ENCODE data around the gene TAPBP. TPM values are rescaled to one million over a fixed set of nuclear protein-coding genes. Genes with fewer than 3 reads are reported as not detected.
"Not testable (repeated sequence)": the region's sequence is repeated elsewhere in the genome, so short reads cannot be mapped to it uniquely, and the experiment has no call there.

Gene TAPBP
- total and polyA plus RNA-seq, 9 donors: 16.0 to 28.4 (median 21.1) TPM

- no peaks in the 10 kb centered on the region for H3K9me3 ChIP-seq (replicated peaks; ENCODE audit: control insufficient read depth, low read depth, low read length)
- 40% methylated on average over 30 of the region's 39 CpGs for WGBS (ENCODE audit: insufficient coverage)
- peak overlapping the region; percentile 62 for H3K4me3 ChIP-seq (ENCODE audit: low read length)
- peaks cover 41% of the 10 kb centered on the region for H3K4me1 ChIP-seq (ENCODE audit: control insufficient read depth, insufficient read depth, low read length)
- H3K27ac ChIP-seq (ENCODE audit: low read length): peak overlapping the region; percentile 89
- DNase-seq: no peak
- H3K27me3 ChIP-seq (ENCODE audit: control insufficient read depth, insufficient read depth, low read length): no peaks in the 10 kb centered on the region
- peaks cover 74% of the 10 kb centered on the region for H3K36me3 ChIP-seq (ENCODE audit: control insufficient read depth, insufficient read depth, low read length)
These were observed 36.1 kb downstream of the TAPBP start for GRCh38 chr6:33277663-33278391.

- H3K4me1 ChIP-seq (ENCODE audit: control insufficient read depth, insufficient read depth, low read length): peaks cover 47% of the 10 kb centered on the region
- peak; percentile 81 for DNase-seq
- H3K36me3 ChIP-seq (ENCODE audit: control insufficient read depth, insufficient read depth, low read length): peaks cover 70% of the 10 kb centered on the region
- peak within 1 kb of the TSS; percentile 89 for H3K27ac ChIP-seq (ENCODE audit: low read length)
- no peaks in the 10 kb centered on the region for H3K9me3 ChIP-seq (replicated peaks; ENCODE audit: control insufficient read depth, low read depth, low read length)
- H3K4me3 ChIP-seq (ENCODE audit: low read length): peak within 1 kb of the TSS; percentile 62
- 2% methylated on average over 80 of the region's 80 CpGs for WGBS (ENCODE audit: insufficient coverage)
- H3K27me3 ChIP-seq (ENCODE audit: control insufficient read depth, insufficient read depth, low read length): no peaks in the 10 kb centered on the region
These were observed 36.8 kb downstream of the TAPBP start, which contains the start of gene B3GALT4 for GRCh38 chr6:33276864-33277662. Gene B3GALT4 (plus strand): TSS chr6:33277123. CDS start chr6:33277420, 297 bp downstream.

- H3K4me3 ChIP-seq (ENCODE audit: low read length): peak overlapping the region; percentile 43
- H3K27ac ChIP-seq (ENCODE audit: low read length): peak overlapping the region; percentile 62
- H3K4me1 ChIP-seq (ENCODE audit: control insufficient read depth, insufficient read depth, low read length): peaks cover 47% of the 10 kb centered on the region
- H3K9me3 ChIP-seq (replicated peaks; ENCODE audit: control insufficient read depth, low read depth, low read length): no peaks in the 10 kb centered on the region
- no peak for DNase-seq
- no peaks in the 10 kb centered on the region for H3K27me3 ChIP-seq (ENCODE audit: control insufficient read depth, insufficient read depth, low read length)
- H3K36me3 ChIP-seq (ENCODE audit: control insufficient read depth, insufficient read depth, low read length): peaks cover 66% of the 10 kb centered on the region
These were observed 37.4 kb downstream of the TAPBP start for GRCh38 chr6:33276581-33276863.

- WGBS (ENCODE audit: insufficient coverage): 58% methylated on average over 6 of the region's 16 CpGs
- Histone ChIP-seq H3K4me1 (ENCODE audit: control insufficient read depth, insufficient read depth, low read length) (peaks cover 49% of the 10 kb centered on the region), H3K36me3 (ENCODE audit: control insufficient read depth, insufficient read depth, low read length) (peaks cover 66% of the 10 kb centered on the region), H3K4me3 (ENCODE audit: low read length) (peak overlapping the region; percentile 43)
- not testable (repeated sequence) for H3K27ac ChIP-seq (ENCODE audit: low read length); H3K27me3 ChIP-seq (ENCODE audit: control insufficient read depth, insufficient read depth, low read length); DNase-seq; H3K9me3 ChIP-seq (replicated peaks; ENCODE audit: control insufficient read depth, low read depth, low read length)
These were observed 37.9 kb downstream of the TAPBP start for GRCh38 chr6:33275795-33276580.

GRCh38 chr6:33273924-33274902 is 39.7 kb downstream of the TAPBP start:
- Histone ChIP-seq H3K36me3 (ENCODE audit: control insufficient read depth, insufficient read depth, low read length) (peaks cover 58% of the 10 kb centered on the region), H3K4me1 (ENCODE audit: control insufficient read depth, insufficient read depth, low read length) (peaks cover 51% of the 10 kb centered on the region)
- 86% methylated on average over 8 of the region's 14 CpGs for WGBS (ENCODE audit: insufficient coverage)

GRCh38 chr6:33273129-33273923 is 40.6 kb downstream of the TAPBP start:
- peak overlapping the region; percentile 77 for H3K4me3 ChIP-seq (ENCODE audit: low read length)
- 65% methylated on average over 3 of the region's 11 CpGs for WGBS (ENCODE audit: insufficient coverage)
- peak overlapping the region; percentile 90 for H3K27ac ChIP-seq (ENCODE audit: low read length)
- DNase-seq: no peak
- H3K36me3 ChIP-seq (ENCODE audit: control insufficient read depth, insufficient read depth, low read length): peaks cover 61% of the 10 kb centered on the region
- H3K4me1 ChIP-seq (ENCODE audit: control insufficient read depth, insufficient read depth, low read length): peaks cover 51% of the 10 kb centered on the region
- no peaks in the 10 kb centered on the region for H3K27me3 ChIP-seq (ENCODE audit: control insufficient read depth, insufficient read depth, low read length)
- no peaks in the 10 kb centered on the region for H3K9me3 ChIP-seq (replicated peaks; ENCODE audit: control insufficient read depth, low read depth, low read length)

More at GRCh38 chr6:33273924-33274902, 39.7 kb downstream of the TAPBP start:
- Histone ChIP-seq H3K27me3 (ENCODE audit: control insufficient read depth, insufficient read depth, low read length) (no peaks in the 10 kb centered on the region), H3K27ac (ENCODE audit: low read length) (no peak overlapping the region), H3K4me3 (ENCODE audit: low read length) (no peak overlapping the region), H3K9me3 (replicated peaks; ENCODE audit: control insufficient read depth, low read depth, low read length) (no peaks in the 10 kb centered on the region)
- no peak for DNase-seq

- WGBS (ENCODE audit: insufficient coverage): 0% methylated on average over 5 of the region's 22 CpGs
- H3K4me1 ChIP-seq (ENCODE audit: control insufficient read depth, insufficient read depth, low read length): peaks cover 48% of the 10 kb centered on the region
These were observed 41.4 kb downstream of the TAPBP start for GRCh38 chr6:33272275-33273128.

GRCh38 chr6:33271468-33272274 is 42.2 kb downstream of the TAPBP start, which contains the start of the genes RPS18 and VPS52:
Gene RPS18 (plus strand): TSS chr6:33272075. CDS start chr6:33272120, 45 bp downstream.
Gene VPS52 (minus strand): TSS chr6:33271876. CDS start chr6:33271675, 201 bp downstream.
- DNase-seq: peak; percentile 100
- Histone ChIP-seq H3K27me3 (ENCODE audit: control insufficient read depth, insufficient read depth, low read length) (no peaks in the 10 kb centered on the region), H3K4me3 (ENCODE audit: low read length) (peak within 1 kb of the TSS; percentile 77), H3K27ac (ENCODE audit: low read length) (peak within 1 kb of the TSS; percentile 96), H3K9me3 (replicated peaks; ENCODE audit: control insufficient read depth, low read depth, low read length) (no peaks in the 10 kb centered on the region), H3K36me3 (ENCODE audit: control insufficient read depth, insufficient read depth, low read length) (peaks cover 76% of the 10 kb centered on the region), H3K4me1 (ENCODE audit: control insufficient read depth, insufficient read depth, low read length) (peaks cover 45% of the 10 kb centered on the region)
- 0% methylated on average over 32 of the region's 48 CpGs for WGBS (ENCODE audit: insufficient coverage)

More at GRCh38 chr6:33272275-33273128, 41.4 kb downstream of the TAPBP start:
- H3K9me3 ChIP-seq (replicated peaks; ENCODE audit: control insufficient read depth, low read depth, low read length): no peaks in the 10 kb centered on the region
- no peaks in the 10 kb centered on the region for H3K27me3 ChIP-seq (ENCODE audit: control insufficient read depth, insufficient read depth, low read length)
- peak overlapping the region; percentile 77 for H3K4me3 ChIP-seq (ENCODE audit: low read length)
- H3K36me3 ChIP-seq (ENCODE audit: control insufficient read depth, insufficient read depth, low read length): peaks cover 69% of the 10 kb centered on the region
- no peak for DNase-seq
- peak overlapping the region; percentile 90 for H3K27ac ChIP-seq (ENCODE audit: low read length)

Measured in muscle of leg (tissue), 11 donors.